D721Med (cell line): ENCODE measurements around the gene NR3C2.

Experiments
- DNase-seq: peaks from one replicate; pipeline ENCODE4 v3.0.0; 2011; ENCODE audit warnings: low spot score; ENCODE audit not compliant: insufficient read length
- FAIRE-seq: peaks from 2 replicates; lab custom pipeline; 2011; peaks lifted over from hg19 to GRCh38; lab: Jason Lieb, UNC
- CTCF ChIP-seq: IDR thresholded peaks from 2 replicates; pipeline ENCODE4 v1.5.1; 2012; ENCODE audit warnings: mild to moderate bottlenecking, control low read depth; ENCODE audit not compliant: insufficient read depth; ENCODE audit errors: missing control alignments

Gene NR3C2

GRCh38 chr4:148235809-148236208 lies 206.4 kb downstream of the NR3C2 start:
- TF ChIP-seq CTCF: no peak
- no peak for FAIRE-seq
- no peak for DNase-seq

DNA sequence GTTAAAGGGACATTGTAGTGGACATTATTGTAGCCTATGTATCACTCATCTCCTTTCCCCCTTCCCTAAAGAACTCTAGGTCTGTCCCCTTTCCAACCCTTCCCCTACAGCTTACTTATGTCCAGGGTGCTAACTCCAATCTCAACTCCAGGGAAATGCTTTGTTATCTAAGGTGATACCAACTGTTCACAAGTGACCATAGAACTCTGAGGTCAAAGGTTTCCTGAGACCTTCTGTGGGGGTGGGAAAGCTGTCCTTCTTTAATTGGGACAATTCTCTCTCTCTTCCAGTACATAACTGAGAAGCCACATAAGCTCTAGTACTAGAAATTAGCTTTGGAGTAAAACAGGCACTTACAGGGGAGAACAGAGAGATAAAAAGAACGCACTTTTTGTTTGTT lies 212.4 kb downstream of the NR3C2 start:
- FAIRE-seq: no peak
- TF ChIP-seq CTCF: no peak
- no peak for DNase-seq

DNA sequence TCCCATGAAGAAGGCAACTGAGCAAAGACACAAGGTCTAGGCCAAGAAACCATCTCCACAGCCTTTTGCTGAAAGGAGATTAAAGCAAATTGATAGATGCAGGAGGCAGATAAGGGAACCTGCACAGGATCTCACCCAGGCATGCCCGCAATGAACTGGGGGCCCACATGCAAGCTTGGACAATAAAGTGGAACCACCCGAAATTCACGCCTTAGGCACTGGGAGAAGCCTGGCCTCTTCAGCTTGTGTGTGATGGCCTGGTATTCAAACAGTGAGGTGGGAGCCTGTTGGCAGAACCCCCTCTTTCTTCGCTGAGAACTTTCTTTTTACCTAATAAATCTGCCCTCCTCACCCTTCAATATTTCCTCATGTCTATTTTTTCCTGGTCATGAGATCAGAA lies 213.2 kb downstream of the NR3C2 start:
- FAIRE-seq (no peak), DNase-seq (no peak)
- no peak for TF ChIP-seq CTCF

- FAIRE-seq: no peak
- DNase-seq: no peak
- no peak for TF ChIP-seq CTCF
These were observed 215.1 kb downstream of the NR3C2 start for GRCh38 chr4:148227147-148227546.

- DNase-seq: no peak
- no peak for TF ChIP-seq CTCF
- FAIRE-seq: no peak
These were observed 215.9 kb downstream of the NR3C2 start for GRCh38 chr4:148226341-148226740.

- FAIRE-seq: no peak
- no peak for TF ChIP-seq CTCF
- no peak for DNase-seq
These were observed 216.6 kb downstream of the NR3C2 start for GRCh38 chr4:148225639-148226038.

- FAIRE-seq: no peak
- no peak for TF ChIP-seq CTCF
- no peak for DNase-seq
These were observed 217.7 kb downstream of the NR3C2 start for GRCh38 chr4:148224476-148224875.
